GM18867 (cell line): ENCODE results near the gene SPG7.

Experiments
- ATAC-seq: cut with Tn5 transposase; IDR thresholded peaks from one replicate; pipeline ENCODE4 v1.9.1; 2021; ENCODE audit warnings: mild to moderate bottlenecking, moderate library complexity; ENCODE audit not compliant: unreplicated experiment

Gene SPG7

GRCh38 chr16:89484923-89485679 is 23.1 kb upstream of the SPG7 start:
- peak; percentile 30 for ATAC-seq

GRCh38 chr16:89485701-89486246 is 22.4 kb upstream of the SPG7 start:
- no peak for ATAC-seq

GRCh38 chr16:89489040-89489897 is 18.9 kb upstream of the SPG7 start:
- peak; percentile 20 for ATAC-seq

- ATAC-seq = no peak
Observed at GRCh38 chr16:89489898-89490438, 18.2 kb upstream of the SPG7 start.

- ATAC-seq = peak; percentile 79
Observed at GRCh38 chr16:89490439-89491237, 17.6 kb upstream of the SPG7 start, which contains the start of gene ANKRD11. Gene ANKRD11 (minus strand): TSS chr16:89490561. CDS start chr16:89317019, 173,542 bp downstream.

GRCh38 chr16:89491238-89491869 is 16.8 kb upstream of the SPG7 start:
- no peak for ATAC-seq

- ATAC-seq = no peak
Observed at GRCh38 chr16:89491974-89492687, 16.1 kb upstream of the SPG7 start.

GRCh38 chr16:89493776-89494175 is 14.4 kb upstream of the SPG7 start:
- ATAC-seq = no peak

GRCh38 chr16:89495121-89495520 is 13.1 kb upstream of the SPG7 start:
- ATAC-seq = no peak

- no peak for ATAC-seq
Observed at GRCh38 chr16:89498839-89499238, 9.4 kb upstream of the SPG7 start.

- ATAC-seq = no peak
Observed at GRCh38 chr16:89499767-89500166, 8.4 kb upstream of the SPG7 start.

- no peak for ATAC-seq
Observed at GRCh38 chr16:89502081-89502843, 5.9 kb upstream of the SPG7 start.

- ATAC-seq = no peak
Observed at GRCh38 chr16:89504091-89504490, 4.1 kb upstream of the SPG7 start.

GRCh38 chr16:89505204-89506112 is 2.7 kb upstream of the SPG7 start:
- ATAC-seq = peak; percentile 50

- no peak for ATAC-seq
Observed at GRCh38 chr16:89506113-89506504, 2.1 kb upstream of the SPG7 start.

- no peak for ATAC-seq
Observed at GRCh38 chr16:89506791-89507191, 1.4 kb upstream of the SPG7 start.

- ATAC-seq = peak; percentile 2
Observed at GRCh38 chr16:89507214-89507833, 879 bp upstream of the SPG7 start.
